Activated CD8-positive, alpha-beta T cell treated with anti-CD3 and anti-CD28 coated beads for 36 hours (primary cell): ENCODE measurements around the gene PTRH2. TPM values are rescaled to one million over a fixed set of nuclear protein-coding genes. Genes with fewer than 3 reads are reported as not detected.
A peak's percentile ranks its signal among the peaks of the same experiment; 100 is the strongest.

Experiments
- ATAC-seq: fragments of 200-7000 bp; cut with Tn5 transposase; one replicate; pipeline ENCODE4 v1.10.0; 2021; ENCODE audit warnings: mild to moderate bottlenecking, moderate library complexity
- CTCF ChIA-PET: fragments of 350-600 bp; sonication (Branson Sonifier 250); formaldehyde crosslinking; loops from one replicate; lab custom pipeline; 2021; ENCODE audit warnings: antibody characterized with exemption; lab: Charles Lee
- POLR2A ChIA-PET: fragments of 350-600 bp; sonication (Branson Sonifier 250); formaldehyde crosslinking; loops from one replicate; lab custom pipeline; 2021; ENCODE audit warnings: antibody characterized with exemption; lab: Charles Lee
- DNase-seq: peaks from one replicate; pipeline ENCODE4 v3.0.0-alpha.2; 2020
- H3K27ac Mint-ChIP-seq: one replicate; pipeline ENCODE4 v1.8.0; 2021; ENCODE audit warnings: mild to moderate bottlenecking, mixed read lengths
- H3K27me3 Mint-ChIP-seq: one replicate; pipeline ENCODE4 v1.8.0; 2021; ENCODE audit warnings: mixed read lengths
- H3K36me3 Mint-ChIP-seq: one replicate; pipeline ENCODE4 v1.8.0; 2021; ENCODE audit warnings: low read depth, mixed read lengths
- H3K4me1 Mint-ChIP-seq: one replicate; pipeline ENCODE4 v1.8.0; 2021; ENCODE audit warnings: low read depth, mixed read lengths
- H3K4me3 Mint-ChIP-seq: one replicate; pipeline ENCODE4 v1.8.0; 2021; ENCODE audit warnings: mild to moderate bottlenecking, moderate library complexity, mixed read lengths
- H3K9me3 Mint-ChIP-seq: one replicate; pipeline ENCODE4 v1.8.0; 2021; ENCODE audit warnings: mixed read lengths
- CTCF ChIP-seq: fragments of 200-600 bp; IDR thresholded peaks from one replicate; pipeline ENCODE4 v1.8.0; 2022; ENCODE audit warnings: antibody characterized with exemption, mild to moderate bottlenecking
- intact Hi-C: fragments of 100-400 bp; cut with micrococcal nuclease; formaldehyde crosslinking; loops from one replicate; pipeline ENCODE4 v1.10.0; 2022
- total RNA-seq, 2 experiments: library from RNA; stranded (reverse); gene quantifications; one replicate each; pipeline ENCODE4 v1.2.3, GENCODE V29; 2021

Gene PTRH2
- total RNA-seq, 2 experiments from 2014 or later, result 34.2 to 37.4 TPM

DNA sequence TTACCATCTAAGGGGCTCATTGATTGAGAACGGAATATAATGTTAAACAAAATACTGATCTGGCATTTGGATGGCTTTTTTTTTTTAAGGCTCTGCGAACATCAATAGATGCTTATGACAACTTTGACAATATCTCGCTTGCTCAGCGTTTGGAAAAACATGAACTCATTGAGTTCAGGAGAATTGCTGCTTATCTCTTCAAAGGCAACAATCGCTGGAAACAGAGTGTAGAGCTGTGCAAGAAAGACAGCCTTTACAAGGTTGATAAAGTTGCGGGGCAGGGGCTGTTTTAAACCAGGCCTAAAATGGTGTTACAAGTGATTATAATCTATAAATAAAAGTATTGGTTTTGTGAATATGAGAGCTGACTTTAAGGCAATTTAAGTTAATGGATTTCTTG is 22.3 kb downstream of the PTRH2 start:
- ChIA-PET CTCF (no interaction called here), POLR2A (interaction anchor here (0.6 kb wide), 1 partner anchor 18 kb away, joined by 4 read pairs; no protein-coding TSS in a partner anchor)
- H3K4me1 Mint-ChIP-seq, result peaks cover 17% of the 10 kb centered on the region
- no peak for ATAC-seq
- no peaks in the 10 kb centered on the region for H3K9me3 Mint-ChIP-seq
- H3K27ac Mint-ChIP-seq, result peak overlapping the region; percentile 10
- intact Hi-C loops, result no loop called here
- H3K4me3 Mint-ChIP-seq, result no peak overlapping the region
- TF ChIP-seq CTCF, result no peak
- DNase-seq, result no peak
- H3K27me3 Mint-ChIP-seq, result no peaks in the 10 kb centered on the region
- H3K36me3 Mint-ChIP-seq, result peaks cover 42% of the 10 kb centered on the region

DNA sequence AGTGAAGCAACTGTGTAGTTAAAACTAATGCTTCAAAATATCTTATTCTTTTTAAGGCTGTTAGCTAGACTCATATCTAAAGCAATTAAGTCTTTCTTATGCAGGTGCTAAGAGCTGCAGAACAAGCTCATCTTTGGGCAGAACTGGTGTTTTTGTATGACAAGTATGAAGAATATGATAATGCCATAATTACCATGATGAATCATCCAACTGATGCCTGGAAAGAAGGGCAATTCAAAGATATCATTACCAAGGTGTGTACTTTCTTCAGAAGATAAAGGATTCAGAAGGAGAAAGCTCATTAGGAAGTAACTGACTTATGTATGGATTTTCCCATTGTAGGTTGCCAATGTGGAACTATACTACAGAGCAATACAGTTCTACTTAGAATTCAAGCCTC is 23.9 kb downstream of the PTRH2 start:
- intact Hi-C loops, result no loop called here
- Mint-ChIP-seq H3K4me1 (peaks cover 14% of the 10 kb centered on the region), H3K27me3 (no peaks in the 10 kb centered on the region), H3K4me3 (no peak overlapping the region), H3K27ac (no peak overlapping the region), H3K9me3 (no peaks in the 10 kb centered on the region), H3K36me3 (peaks cover 43% of the 10 kb centered on the region)
- DNase-seq (no peak), ATAC-seq (no peak)
- ChIA-PET POLR2A (interaction anchor here (0.7 to 1.1 kb wide), 2 partner anchors 12 to 15 kb away, joined by 3 to 4 read pairs; no protein-coding TSS in a partner anchor), CTCF (interaction anchor here (0.7 to 2.1 kb wide), 5 partner anchors 13 to 176 kb away, joined by 3 to 9 read pairs (median 4); no protein-coding TSS in a partner anchor)
- TF ChIP-seq CTCF, result no peak

- no peak for TF ChIP-seq CTCF
- Mint-ChIP-seq H3K36me3 (peaks cover 43% of the 10 kb centered on the region), H3K9me3 (no peaks in the 10 kb centered on the region), H3K27ac (no peak overlapping the region), H3K27me3 (no peaks in the 10 kb centered on the region), H3K4me3 (no peak overlapping the region), H3K4me1 (peaks cover 3% of the 10 kb centered on the region)
- ATAC-seq (no peak), DNase-seq (no peak)
- POLR2A ChIA-PET, result interaction anchor here (1.2 kb wide), 1 partner anchor 19 kb away, joined by 5 read pairs; no protein-coding TSS in a partner anchor
- intact Hi-C loops, result no loop called here
- CTCF ChIA-PET, result no interaction called here
These were observed 26.9 kb downstream of the PTRH2 start for GRCh38 chr17:59680314-59680713.

DNA sequence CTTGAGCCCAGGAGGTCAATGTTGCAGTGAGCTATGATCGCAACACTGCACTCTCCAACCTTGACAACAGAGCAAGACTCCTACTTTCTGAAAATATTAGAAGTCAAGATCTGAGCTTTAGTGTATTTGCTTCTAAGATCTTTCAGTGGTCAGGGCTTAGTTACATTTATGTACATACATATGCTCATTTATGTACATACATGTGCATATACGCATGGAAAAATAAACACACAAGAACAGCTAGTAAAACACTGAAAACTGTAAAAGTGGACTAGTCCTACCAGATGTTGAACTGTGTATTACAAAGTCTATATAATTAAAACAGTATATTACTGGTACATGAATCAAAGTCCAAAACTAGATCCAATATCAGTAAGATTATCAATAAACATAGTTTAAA is 28.3 kb downstream of the PTRH2 start:
- H3K4me3 Mint-ChIP-seq, result no peak overlapping the region
- ChIA-PET POLR2A (no interaction called here), CTCF (no interaction called here)
- ATAC-seq, result no peak
- DNase-seq, result no peak
- no peaks in the 10 kb centered on the region for H3K27me3 Mint-ChIP-seq
- H3K4me1 Mint-ChIP-seq, result peaks cover 5% of the 10 kb centered on the region
- peaks cover 40% of the 10 kb centered on the region for H3K36me3 Mint-ChIP-seq
- intact Hi-C loops, result no loop called here
- H3K27ac Mint-ChIP-seq, result no peak overlapping the region
- H3K9me3 Mint-ChIP-seq, result no peaks in the 10 kb centered on the region
- TF ChIP-seq CTCF, result no peak

- no peaks in the 10 kb centered on the region for H3K27me3 Mint-ChIP-seq
- H3K9me3 Mint-ChIP-seq, result no peaks in the 10 kb centered on the region
- no peak for TF ChIP-seq CTCF
- ATAC-seq (no peak), DNase-seq (no peak)
- ChIA-PET POLR2A (no interaction called here), CTCF (no interaction called here)
- H3K4me3 Mint-ChIP-seq, result no peak overlapping the region
- H3K4me1 Mint-ChIP-seq, result peaks cover 3% of the 10 kb centered on the region
- no peak overlapping the region for H3K27ac Mint-ChIP-seq
- H3K36me3 Mint-ChIP-seq, result peaks cover 31% of the 10 kb centered on the region
- intact Hi-C loops, result no loop called here
These were observed 30.5 kb downstream of the PTRH2 start for GRCh38 chr17:59676716-59677115.
